ENCODE data around the gene TXNL4A.

- no peak for TF ChIP-seq EP300 (IDR thresholded peaks at IDR 0.05; ENCODE audit: borderline replicate concordance)
- TF ChIP-seq TAF1 (IDR thresholded peaks at IDR 0.05; ENCODE audit: low read depth), result no peak
- TF ChIP-seq REST (IDR thresholded peaks at IDR 0.05; ENCODE audit: low read depth), result no peak
- no peak for TF ChIP-seq YY1 (IDR thresholded peaks at IDR 0.05; ENCODE audit: low read depth)
- TF ChIP-seq CEBPB (IDR thresholded peaks at IDR 0.05), result no peak
- TF ChIP-seq, protein P1, sequence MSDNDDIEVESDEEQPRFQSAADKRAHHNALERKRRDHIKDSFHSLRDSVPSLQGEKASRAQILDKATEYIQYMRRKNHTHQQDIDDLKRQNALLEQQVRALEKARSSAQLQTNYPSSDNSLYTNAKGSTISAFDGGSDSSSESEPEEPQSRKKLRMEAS (IDR thresholded peaks at IDR 0.05), result no peak
Observed at GRCh38 chr18:80012714-80013113, 24.4 kb upstream of the TXNL4A start.

Measured in Ishikawa (cell line).